Activated CD8-positive, alpha-beta memory T cell treated with anti-CD3 and anti-CD28 coated beads, Interleukin-2, amount 10 ng/mL, durations not matched to agents 7 days and 5 days (primary cell): ENCODE measurements around the gene SLC25A48. TPM values are rescaled to one million over a fixed set of nuclear protein-coding genes. Genes with fewer than 3 reads are reported as not detected.
A peak's percentile ranks its signal among the peaks of the same experiment; 100 is the strongest.

Source experiments
- ATAC-seq: fragments of 150-1000 bp; cut with Tn5 transposase; one replicate; pipeline ENCODE4 v1.10.0; 2021; ENCODE audit warnings: moderate library complexity
- CTCF ChIA-PET: fragments of 350-600 bp; sonication (Branson Sonifier 250); formaldehyde crosslinking; loops from one replicate; lab custom pipeline; 2021; ENCODE audit warnings: antibody characterized with exemption; lab: Charles Lee
- DNase-seq: peaks from one replicate; pipeline ENCODE4 v3.0.0-alpha.2; 2020
- H3K27ac Mint-ChIP-seq: one replicate; pipeline ENCODE4 v1.8.0; 2021; ENCODE audit warnings: mild to moderate bottlenecking, mixed read lengths
- H3K27me3 Mint-ChIP-seq: one replicate; pipeline ENCODE4 v1.8.0; 2021; ENCODE audit warnings: mixed read lengths
- H3K36me3 Mint-ChIP-seq: one replicate; pipeline ENCODE4 v1.8.0; 2021; ENCODE audit warnings: mild to moderate bottlenecking, mixed read lengths
- H3K4me1 Mint-ChIP-seq: one replicate; pipeline ENCODE4 v1.8.0; 2021; ENCODE audit warnings: mixed read lengths
- H3K4me3 Mint-ChIP-seq: one replicate; pipeline ENCODE4 v1.8.0; 2021; ENCODE audit warnings: mild to moderate bottlenecking, moderate library complexity, mixed read lengths
- H3K9me3 Mint-ChIP-seq: one replicate; pipeline ENCODE4 v1.8.0; 2022; ENCODE audit warnings: low read depth, mixed read lengths
- total RNA-seq, 2 experiments: library from RNA; stranded (reverse); gene quantifications; one replicate each; pipeline ENCODE4 v1.2.3, GENCODE V29; 2021

Gene SLC25A48
- total RNA-seq, result not detected

- peaks cover 68% of the 10 kb centered on the region for H3K27me3 Mint-ChIP-seq
- CTCF ChIA-PET, result interaction anchor here (1.2 to 2.5 kb wide), 3 partner anchors 269 to 373 kb away, joined by 5 to 7 read pairs (median 6); no protein-coding TSS in a partner anchor
- peaks cover 2% of the 10 kb centered on the region for H3K9me3 Mint-ChIP-seq
- DNase-seq (peak; percentile 46), ATAC-seq (peak; percentile 65)
- H3K4me3 Mint-ChIP-seq, result no peak within 1 kb of the TSS
- H3K36me3 Mint-ChIP-seq, result no peaks in the 10 kb centered on the region
- peaks cover 3% of the 10 kb centered on the region for H3K4me1 Mint-ChIP-seq
- H3K27ac Mint-ChIP-seq, result no peak within 1 kb of the TSS
Measured at GRCh38 chr5:135834639-135835529, at the start of gene SLC25A48. Gene SLC25A48 (plus strand): TSS chr5:135834663. CDS start chr5:135834848, 185 bp downstream.

GRCh38 chr5:135800656-135801055 is 33.8 kb upstream of the SLC25A48 start:
- Mint-ChIP-seq H3K9me3 (no peaks in the 10 kb centered on the region), H3K36me3 (no peaks in the 10 kb centered on the region), H3K4me3 (no peak overlapping the region), H3K27me3 (no peaks in the 10 kb centered on the region), H3K4me1 (no peaks in the 10 kb centered on the region), H3K27ac (no peak overlapping the region)
- peak; percentile 16 for ATAC-seq
- no peak for DNase-seq
- CTCF ChIA-PET, result no interaction called here

GRCh38 chr5:135810188-135810943 is 24.1 kb upstream of the SLC25A48 start:
- DNase-seq, result no peak
- no peaks in the 10 kb centered on the region for H3K4me1 Mint-ChIP-seq
- no peak for ATAC-seq
- no peaks in the 10 kb centered on the region for H3K9me3 Mint-ChIP-seq
- no peak overlapping the region for H3K4me3 Mint-ChIP-seq
- peaks cover 11% of the 10 kb centered on the region for H3K27me3 Mint-ChIP-seq
- no peak overlapping the region for H3K27ac Mint-ChIP-seq
- no peaks in the 10 kb centered on the region for H3K36me3 Mint-ChIP-seq
- CTCF ChIA-PET, result interaction anchor here (0.8 kb wide), 1 partner anchor 8 kb away, joined by 3 read pairs; no protein-coding TSS in a partner anchor

- peaks cover 12% of the 10 kb centered on the region for H3K27me3 Mint-ChIP-seq
- no peak for ATAC-seq
- no peak for DNase-seq
- CTCF ChIA-PET, result no interaction called here
- no peaks in the 10 kb centered on the region for H3K4me1 Mint-ChIP-seq
- H3K4me3 Mint-ChIP-seq, result no peak overlapping the region
- no peaks in the 10 kb centered on the region for H3K36me3 Mint-ChIP-seq
- H3K27ac Mint-ChIP-seq, result no peak overlapping the region
- no peaks in the 10 kb centered on the region for H3K9me3 Mint-ChIP-seq
Measured at GRCh38 chr5:135811007-135811406, 23.5 kb upstream of the SLC25A48 start.

- Mint-ChIP-seq H3K9me3 (no peaks in the 10 kb centered on the region), H3K4me1 (no peaks in the 10 kb centered on the region), H3K4me3 (no peak overlapping the region), H3K27me3 (peaks cover 30% of the 10 kb centered on the region), H3K27ac (no peak overlapping the region), H3K36me3 (no peaks in the 10 kb centered on the region)
- no peak for DNase-seq
- CTCF ChIA-PET, result no interaction called here
- no peak for ATAC-seq
Measured at GRCh38 chr5:135813758-135814157, 20.7 kb upstream of the SLC25A48 start.

- CTCF ChIA-PET, result no interaction called here
- DNase-seq (no peak), ATAC-seq (no peak)
- Mint-ChIP-seq H3K4me1 (no peaks in the 10 kb centered on the region), H3K27ac (no peak overlapping the region), H3K4me3 (no peak overlapping the region), H3K9me3 (no peaks in the 10 kb centered on the region), H3K36me3 (no peaks in the 10 kb centered on the region), H3K27me3 (peaks cover 34% of the 10 kb centered on the region)
Measured at GRCh38 chr5:135814316-135814715, 20.1 kb upstream of the SLC25A48 start.

- Mint-ChIP-seq H3K4me3 (no peak overlapping the region), H3K36me3 (no peaks in the 10 kb centered on the region), H3K27ac (no peak overlapping the region), H3K27me3 (peaks cover 35% of the 10 kb centered on the region), H3K9me3 (no peaks in the 10 kb centered on the region), H3K4me1 (no peaks in the 10 kb centered on the region)
- DNase-seq (no peak), ATAC-seq (no peak)
- CTCF ChIA-PET, result no interaction called here
Measured at GRCh38 chr5:135814812-135815211, 19.7 kb upstream of the SLC25A48 start.

- ATAC-seq, result no peak
Measured at GRCh38 chr5:135821061-135821801, 13.2 kb upstream of the SLC25A48 start.

GRCh38 chr5:135821802-135822201 is 12.7 kb upstream of the SLC25A48 start:
- ATAC-seq, result no peak
- H3K27ac Mint-ChIP-seq, result no peak overlapping the region
- no peak for DNase-seq
- CTCF ChIA-PET, result interaction anchor here (1.0 kb wide), 1 partner anchor 8 kb away, joined by 4 read pairs; no protein-coding TSS in a partner anchor
- no peak overlapping the region for H3K4me3 Mint-ChIP-seq
- no peaks in the 10 kb centered on the region for H3K36me3 Mint-ChIP-seq
- H3K4me1 Mint-ChIP-seq, result no peaks in the 10 kb centered on the region
- H3K9me3 Mint-ChIP-seq, result no peaks in the 10 kb centered on the region
- H3K27me3 Mint-ChIP-seq, result peaks cover 22% of the 10 kb centered on the region

More at GRCh38 chr5:135821061-135821801, 13.2 kb upstream of the SLC25A48 start:
- DNase-seq, result peak; percentile 23
- H3K36me3 Mint-ChIP-seq, result no peaks in the 10 kb centered on the region
- H3K27ac Mint-ChIP-seq, result no peak overlapping the region
- CTCF ChIA-PET, result interaction anchor here (1.0 kb wide), 1 partner anchor 9 kb away, joined by 4 read pairs; no protein-coding TSS in a partner anchor
- H3K4me3 Mint-ChIP-seq, result no peak overlapping the region
- no peaks in the 10 kb centered on the region for H3K4me1 Mint-ChIP-seq
- H3K27me3 Mint-ChIP-seq, result peaks cover 22% of the 10 kb centered on the region
- no peaks in the 10 kb centered on the region for H3K9me3 Mint-ChIP-seq

GRCh38 chr5:135822286-135822685 is 12.2 kb upstream of the SLC25A48 start:
- CTCF ChIA-PET, result no interaction called here

GRCh38 chr5:135822959-135823358 is 11.5 kb upstream of the SLC25A48 start:
- ATAC-seq (no peak), DNase-seq (no peak)
- no peak overlapping the region for H3K27ac Mint-ChIP-seq
- peaks cover 13% of the 10 kb centered on the region for H3K27me3 Mint-ChIP-seq
- no peaks in the 10 kb centered on the region for H3K4me1 Mint-ChIP-seq
- H3K4me3 Mint-ChIP-seq, result no peak overlapping the region
- H3K9me3 Mint-ChIP-seq, result no peaks in the 10 kb centered on the region
- CTCF ChIA-PET, result no interaction called here
- no peaks in the 10 kb centered on the region for H3K36me3 Mint-ChIP-seq

More at GRCh38 chr5:135822286-135822685, 12.2 kb upstream of the SLC25A48 start:
- no peak overlapping the region for H3K4me3 Mint-ChIP-seq
- peaks cover 19% of the 10 kb centered on the region for H3K27me3 Mint-ChIP-seq
- H3K36me3 Mint-ChIP-seq, result no peaks in the 10 kb centered on the region
- no peak overlapping the region for H3K27ac Mint-ChIP-seq
- no peaks in the 10 kb centered on the region for H3K9me3 Mint-ChIP-seq
- H3K4me1 Mint-ChIP-seq, result no peaks in the 10 kb centered on the region
- ATAC-seq (no peak), DNase-seq (no peak)

- no peak overlapping the region for H3K27ac Mint-ChIP-seq
- H3K9me3 Mint-ChIP-seq, result no peaks in the 10 kb centered on the region
- DNase-seq (peak; percentile 21), ATAC-seq (no peak)
- CTCF ChIA-PET, result no interaction called here
- no peak overlapping the region for H3K4me3 Mint-ChIP-seq
- peaks cover 3% of the 10 kb centered on the region for H3K27me3 Mint-ChIP-seq
- H3K36me3 Mint-ChIP-seq, result no peaks in the 10 kb centered on the region
- H3K4me1 Mint-ChIP-seq, result no peaks in the 10 kb centered on the region
Measured at GRCh38 chr5:135823881-135824280, 10.6 kb upstream of the SLC25A48 start.

GRCh38 chr5:135824541-135825041 is 9.9 kb upstream of the SLC25A48 start:
- ATAC-seq, result no peak
- DNase-seq, result no peak
- Mint-ChIP-seq H3K4me3 (no peak overlapping the region), H3K4me1 (no peaks in the 10 kb centered on the region), H3K9me3 (no peaks in the 10 kb centered on the region), H3K27ac (no peak overlapping the region), H3K27me3 (no peaks in the 10 kb centered on the region), H3K36me3 (no peaks in the 10 kb centered on the region)
- CTCF ChIA-PET, result no interaction called here
